Endothelial cell of hepatic sinusoid (primary cell): Measurements from ENCODE around the gene PNMA8B.

Source experiments
- in situ Hi-C: cut with HindIII; loops from 2 replicates; pipeline ENCODE4 v1.10.0; 2017; ENCODE audit warnings: low sequenced_read_pairs

PNMA8B gene

GRCh38 chr19:46460055-46460454 is 35.6 kb downstream of the PNMA8B start:
- in situ Hi-C loops = no loop called here

- in situ Hi-C loops = no loop called here
Observed at GRCh38 chr19:46456930-46457329, 38.7 kb downstream of the PNMA8B start.

DNA sequence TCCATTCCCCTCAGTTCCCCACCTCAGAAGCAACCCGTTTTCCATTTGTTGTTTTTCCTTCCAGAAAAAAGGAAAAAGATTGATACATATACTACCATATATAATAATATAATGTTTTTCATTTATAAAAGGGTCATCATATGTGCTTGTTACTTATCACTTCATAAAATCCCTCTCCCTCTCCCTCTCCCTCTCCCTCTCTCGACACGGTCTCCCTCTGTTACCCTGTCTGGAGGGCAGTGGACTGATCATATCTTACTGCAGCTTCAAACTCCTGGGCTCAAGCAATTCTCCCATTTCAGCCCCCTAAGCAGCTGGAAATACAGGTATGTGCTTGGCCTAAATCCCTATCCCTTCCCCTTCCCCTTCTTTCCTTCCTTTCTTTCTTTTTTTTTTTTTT is 41.4 kb downstream of the PNMA8B start:
- in situ Hi-C loops = no loop called here

GRCh38 chr19:46453661-46454060 is 42.0 kb downstream of the PNMA8B start:
- in situ Hi-C loops = no loop called here

GRCh38 chr19:46452186-46452585 is 43.5 kb downstream of the PNMA8B start:
- in situ Hi-C loops = no loop called here

DNA sequence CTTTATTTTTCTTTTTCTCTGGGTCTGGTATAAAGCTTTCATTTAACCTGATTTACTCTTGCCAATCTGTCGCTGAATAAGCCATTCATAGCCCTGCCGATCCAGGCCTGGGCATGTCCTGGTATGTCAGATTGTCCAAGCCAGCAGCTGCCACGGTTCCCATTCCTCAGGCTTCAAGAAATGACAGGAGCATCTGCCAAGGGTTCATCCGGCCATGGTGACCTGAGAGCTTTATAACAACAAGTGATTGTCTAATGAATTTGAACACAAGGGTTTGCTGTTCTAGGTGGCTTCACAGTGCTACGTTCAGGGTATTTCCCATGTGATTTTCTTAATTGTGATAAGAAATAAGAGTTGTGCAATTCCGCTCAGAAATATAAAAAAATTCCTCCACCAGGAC is 44.3 kb downstream of the PNMA8B start:
- in situ Hi-C loops = no loop called here

DNA sequence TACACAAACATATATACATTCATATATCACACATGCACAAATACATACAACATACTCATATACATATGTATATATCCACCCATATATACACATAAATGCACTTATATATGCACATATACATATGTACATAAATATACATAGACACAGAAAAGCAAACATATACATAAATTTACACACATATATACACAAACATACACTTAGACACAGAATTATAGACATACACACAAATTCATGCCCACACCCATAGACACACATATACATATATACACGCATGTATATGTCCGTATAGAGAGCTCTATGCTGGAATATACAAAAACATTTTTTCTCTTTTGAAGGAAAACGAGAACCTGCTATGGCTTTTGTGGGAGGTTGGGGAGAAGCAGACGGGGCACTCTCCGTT is 44.9 kb downstream of the PNMA8B start:
- in situ Hi-C loops = no loop called here

GRCh38 chr19:46449228-46449627 is 46.4 kb downstream of the PNMA8B start:
- in situ Hi-C loops = loop anchor here (5.0 kb wide), 1 partner anchor 152 kb away; the partner anchor contains the start of gene HIF3A

DNA sequence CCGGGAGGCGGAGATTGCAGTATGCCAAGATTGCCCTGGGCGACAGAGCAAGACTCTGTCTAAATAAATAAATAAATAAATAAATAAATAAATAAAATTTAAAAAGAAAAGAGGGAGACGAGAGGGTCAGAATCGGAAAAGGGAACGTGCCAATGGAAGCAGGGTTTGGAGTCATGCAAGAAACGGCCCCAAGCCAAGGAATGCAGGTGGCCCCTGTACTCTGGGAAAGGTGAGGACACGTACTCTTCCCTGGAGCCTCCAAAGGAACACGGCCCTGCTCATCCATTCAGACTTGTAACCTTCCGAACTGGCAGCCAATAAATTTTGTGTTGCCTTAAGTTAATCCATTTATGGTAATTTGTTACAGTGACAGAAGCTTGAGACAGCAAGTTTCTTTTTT is 47.1 kb downstream of the PNMA8B start:
- in situ Hi-C loops = loop anchor here (5.0 kb wide), 1 partner anchor 151 kb away; the partner anchor contains the start of gene HIF3A

GRCh38 chr19:46447824-46448223 is 47.8 kb downstream of the PNMA8B start:
- in situ Hi-C loops = loop anchor here (5.0 kb wide), 1 partner anchor 151 kb away; the partner anchor contains the start of gene HIF3A

DNA sequence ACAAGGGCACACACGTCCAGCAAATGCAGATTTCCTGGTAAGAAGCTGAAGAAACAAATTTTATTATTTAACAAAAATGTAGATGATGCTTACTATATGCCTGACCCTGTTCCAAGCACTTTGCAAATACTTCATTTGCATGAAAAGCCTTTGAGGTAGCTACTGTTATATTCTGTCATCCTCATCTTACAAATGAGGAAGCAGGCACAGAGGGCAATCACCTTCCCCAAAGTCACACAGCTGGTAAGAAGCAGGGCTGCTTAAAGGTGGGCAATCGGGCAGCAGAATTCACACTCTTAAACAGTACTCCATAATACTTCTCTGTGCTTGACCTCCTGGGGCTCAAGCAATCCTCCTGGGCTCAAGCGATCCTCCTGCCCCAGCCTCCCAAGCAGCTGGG is 48.7 kb downstream of the PNMA8B start:
- in situ Hi-C loops = loop anchor here (5.0 kb wide), 1 partner anchor 150 kb away; the partner anchor contains the start of gene HIF3A

DNA sequence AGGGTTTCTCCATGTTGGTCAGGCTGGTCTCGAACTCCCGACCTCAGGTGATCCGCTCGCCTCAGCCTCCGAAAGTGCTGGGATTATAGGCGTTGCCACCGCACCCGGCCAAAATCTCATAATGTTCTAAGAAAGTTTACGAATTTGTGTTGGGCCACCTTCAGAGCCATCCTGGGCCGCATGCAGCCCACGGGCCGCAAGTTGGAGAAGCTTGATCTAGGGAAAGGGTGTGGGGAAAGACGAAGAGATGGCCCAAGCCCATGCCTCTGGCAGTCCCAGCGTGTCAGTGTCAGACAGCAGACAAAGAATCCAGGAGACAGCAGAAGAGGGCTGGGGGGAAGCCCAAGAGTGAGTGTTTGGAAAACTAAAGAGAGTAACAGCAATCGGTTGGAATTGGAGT is 49.6 kb downstream of the PNMA8B start:
- in situ Hi-C loops = loop anchor here (5.0 kb wide), 1 partner anchor 149 kb away; the partner anchor contains the start of gene HIF3A

GRCh38 chr19:46442808-46443450 is 52.7 kb downstream of the PNMA8B start:
- in situ Hi-C loops = no loop called here

- in situ Hi-C loops = no loop called here
Observed at GRCh38 chr19:46441866-46442265, 53.8 kb downstream of the PNMA8B start.
